ENCODE data around the gene ADM2.

Gene ADM2

DNA sequence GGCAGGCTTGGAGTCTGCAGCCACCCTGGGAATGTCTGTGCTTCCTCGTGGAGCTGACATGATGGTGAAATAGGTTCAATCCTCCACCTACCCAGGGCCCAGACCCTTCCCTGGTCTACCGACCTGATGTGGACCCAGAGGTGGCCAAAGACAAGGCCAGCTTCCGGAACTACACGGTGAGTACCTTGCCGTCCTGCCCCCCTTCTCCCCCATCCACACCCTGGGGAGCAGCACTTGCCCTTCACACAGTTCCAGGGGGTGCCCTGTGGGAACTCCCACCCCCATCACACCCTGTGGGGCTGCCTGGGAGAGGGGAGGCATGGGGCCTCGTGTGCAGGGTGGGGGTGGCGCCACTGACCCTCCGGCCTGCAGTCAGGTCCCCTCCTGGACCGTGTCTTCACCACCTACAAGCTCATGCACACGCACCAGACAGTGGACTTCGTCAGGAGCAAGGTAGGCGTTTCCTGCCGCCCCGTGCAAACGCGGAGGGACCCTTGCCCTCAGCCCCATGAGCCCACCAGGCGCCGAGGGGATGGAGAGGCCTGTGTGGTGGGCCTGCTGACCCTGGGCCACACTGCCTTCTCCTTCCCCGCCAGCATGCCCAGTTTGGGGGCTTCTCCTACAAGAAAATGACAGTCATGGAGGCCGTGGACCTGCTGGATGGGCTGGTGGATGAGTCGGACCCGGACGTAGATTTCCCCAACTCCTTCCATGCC, 6.1 kb downstream of the ADM2 start:
- DNase-seq: no peak

DNA sequence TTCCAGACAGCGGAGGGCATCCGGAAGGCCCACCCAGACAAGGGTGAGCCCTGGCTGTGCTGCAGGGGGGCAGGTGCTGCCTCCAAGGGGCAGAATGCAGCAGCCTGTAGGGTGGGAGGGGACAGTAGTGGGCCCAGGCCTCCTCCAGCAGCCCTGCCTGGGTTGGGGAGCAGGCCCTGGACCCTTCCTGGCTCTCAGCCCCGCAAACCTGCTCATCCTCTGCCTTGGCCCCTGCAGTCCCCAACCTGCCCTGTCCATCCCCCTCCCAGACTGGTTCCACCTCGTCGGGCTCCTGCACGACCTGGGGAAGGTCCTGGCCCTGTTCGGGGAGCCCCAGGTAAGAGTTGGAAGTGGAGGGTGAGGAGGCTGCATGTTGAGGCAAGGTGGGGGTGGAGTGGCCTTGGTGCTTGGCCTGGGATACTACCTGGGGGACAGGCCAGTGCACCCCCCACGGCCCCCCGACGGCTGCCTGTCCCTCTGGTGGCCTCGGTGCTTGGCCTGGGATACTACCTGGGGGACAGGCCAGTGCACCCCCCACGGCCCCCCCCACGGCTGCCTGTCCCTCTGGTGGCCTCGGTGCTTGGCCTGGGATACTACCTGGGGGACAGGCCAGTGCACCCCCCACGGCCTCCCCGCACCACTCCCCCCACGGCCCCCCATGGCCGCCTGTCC, 6.8 kb downstream of the ADM2 start:
- DNase-seq: no peak

DNA sequence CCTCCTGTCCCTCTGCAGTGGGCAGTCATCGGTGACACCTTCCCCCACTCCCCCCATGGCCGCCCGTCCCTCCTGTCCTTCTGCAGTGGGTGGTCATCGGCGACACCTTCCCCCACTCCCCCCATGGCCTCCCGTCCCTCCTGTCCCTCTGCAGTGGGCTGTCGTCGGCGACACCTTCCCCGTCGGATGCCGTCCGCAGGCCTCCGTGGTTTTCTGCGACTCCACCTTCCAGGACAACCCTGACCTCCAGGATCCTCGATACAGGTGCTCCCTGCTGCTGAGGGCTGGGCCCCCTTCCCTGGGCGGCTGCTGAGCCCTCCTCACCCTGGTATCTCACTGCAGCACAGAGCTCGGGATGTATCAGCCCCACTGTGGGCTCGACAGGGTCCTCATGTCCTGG, 7.5 kb downstream of the ADM2 start:
- no peak for DNase-seq

DNA sequence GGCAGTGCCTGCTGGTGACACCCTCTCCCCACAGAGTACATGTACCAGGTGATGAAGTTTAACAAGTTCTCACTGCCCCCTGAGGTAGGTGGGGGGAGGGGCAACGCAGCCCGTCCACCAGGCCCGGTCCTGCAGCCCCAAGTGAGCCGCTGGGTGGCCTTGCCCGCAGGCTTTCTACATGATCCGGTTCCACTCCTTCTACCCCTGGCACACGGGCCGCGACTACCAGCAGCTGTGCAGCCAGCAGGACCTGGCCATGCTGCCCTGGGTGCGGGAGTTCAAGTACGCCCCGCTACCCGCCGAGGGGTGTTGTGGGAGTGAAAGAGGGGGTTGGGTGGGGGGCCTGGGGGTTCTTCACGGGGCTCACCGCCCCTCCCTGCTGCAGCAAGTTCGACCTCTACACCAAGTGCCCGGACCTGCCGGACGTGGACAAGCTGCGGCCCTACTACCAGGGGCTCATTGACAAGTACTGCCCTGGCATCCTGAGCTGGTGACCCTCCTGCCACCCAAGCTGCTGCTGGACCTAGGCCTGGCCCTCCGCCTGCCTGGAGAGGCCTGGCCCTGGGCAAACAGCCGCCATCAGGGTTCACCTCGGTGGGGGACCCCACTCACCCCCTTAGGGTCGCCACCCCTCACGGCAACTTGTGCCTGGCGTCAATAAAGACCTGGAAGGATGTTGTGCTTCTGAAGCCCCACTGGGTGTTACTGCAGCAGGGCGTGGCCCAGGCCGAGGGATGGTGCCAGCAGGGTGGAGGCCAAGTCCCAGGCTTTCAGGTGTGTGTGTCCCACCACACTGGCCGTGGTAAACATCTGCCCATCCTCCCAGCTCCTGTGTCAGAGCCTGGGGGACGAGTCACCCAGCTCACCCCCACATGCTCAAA, 8.3 kb downstream of the ADM2 start:
- DNase-seq: no peak

DNA sequence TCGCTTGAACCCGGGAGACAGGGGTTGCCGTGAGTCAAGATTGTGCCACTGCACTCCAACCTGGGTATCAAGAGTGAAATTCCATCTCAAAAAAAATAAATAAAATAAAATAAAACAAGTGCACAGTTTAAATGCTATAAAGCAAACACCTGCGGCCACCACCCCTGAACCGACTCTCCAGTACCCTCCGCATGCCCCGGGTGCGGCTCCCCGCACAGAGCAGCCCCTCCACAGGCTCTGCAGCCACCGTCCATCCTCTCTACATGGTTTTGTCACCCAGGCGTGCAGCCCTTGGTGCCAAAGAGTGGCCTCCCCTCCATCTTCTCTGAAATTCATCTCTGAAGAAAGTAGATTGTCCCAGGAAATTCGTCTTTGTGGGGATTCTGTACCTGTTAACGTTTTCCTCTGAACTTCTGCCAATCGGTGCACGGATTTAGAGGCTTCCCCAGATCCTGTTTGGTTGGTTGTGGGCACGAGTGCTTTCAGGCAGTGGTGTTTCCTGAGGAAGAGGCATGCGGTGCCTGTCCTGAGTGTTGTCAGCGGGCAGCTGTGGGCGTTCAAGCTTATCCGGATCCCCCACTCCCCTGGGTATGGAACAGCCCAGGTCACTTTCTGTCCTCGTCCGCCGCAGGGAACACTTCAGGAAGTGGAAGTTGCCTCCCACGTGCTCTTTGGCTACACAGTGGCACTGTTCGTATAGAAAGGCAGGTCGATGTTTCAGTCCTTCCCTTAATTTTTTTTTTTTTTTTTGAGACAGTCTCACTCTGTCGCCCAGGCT, 9.4 kb downstream of the ADM2 start:
- DNase-seq: no peak

DNA sequence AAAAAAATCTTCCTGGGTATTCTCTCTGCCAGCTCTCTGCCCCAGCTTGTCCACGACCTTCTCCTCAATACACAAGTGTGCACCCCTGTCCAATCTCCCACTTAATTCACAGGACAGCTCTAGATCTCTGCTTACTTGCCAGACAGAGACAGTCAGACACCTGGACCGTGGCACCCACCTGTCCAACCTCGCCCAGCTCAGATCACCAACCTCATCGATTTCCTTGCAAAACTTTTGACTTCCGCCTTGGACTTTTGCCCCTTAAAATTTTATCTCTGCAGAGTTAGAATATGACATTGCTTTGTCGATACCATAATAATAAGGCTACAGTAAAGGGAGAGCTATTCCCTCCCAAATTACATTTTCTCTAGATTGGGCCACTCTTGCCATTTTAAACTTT, 15.8 kb downstream of the ADM2 start:
- no peak for DNase-seq

DNA sequence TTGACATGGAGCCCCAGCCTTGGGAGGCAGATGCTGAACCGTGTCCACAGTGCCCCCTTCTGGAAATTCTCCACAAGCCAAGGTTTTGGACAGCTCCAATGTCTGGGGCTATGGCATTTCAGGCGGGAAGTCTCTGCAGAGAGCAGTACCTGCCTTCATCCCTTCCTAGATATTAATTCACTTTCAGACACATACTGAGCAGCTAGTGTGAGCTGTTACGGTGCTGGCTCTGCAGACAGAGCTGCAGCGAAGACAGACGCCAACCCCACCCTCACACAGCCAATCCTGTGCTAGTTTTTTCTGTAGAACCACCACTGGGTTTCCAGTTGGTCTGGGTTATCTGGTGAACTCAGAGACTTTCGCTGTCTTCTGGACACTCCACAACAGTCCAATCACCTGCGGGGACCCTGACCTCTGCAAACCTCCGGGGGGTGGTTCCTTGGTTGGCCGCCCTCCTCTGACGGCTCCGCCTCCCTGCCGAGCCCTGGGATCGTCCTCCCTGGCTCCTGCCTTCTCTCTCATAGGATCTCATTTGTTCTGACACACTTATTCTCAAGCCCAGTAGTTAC, 17.1 kb downstream of the ADM2 start:
- peak; percentile 61 for DNase-seq

DNA sequence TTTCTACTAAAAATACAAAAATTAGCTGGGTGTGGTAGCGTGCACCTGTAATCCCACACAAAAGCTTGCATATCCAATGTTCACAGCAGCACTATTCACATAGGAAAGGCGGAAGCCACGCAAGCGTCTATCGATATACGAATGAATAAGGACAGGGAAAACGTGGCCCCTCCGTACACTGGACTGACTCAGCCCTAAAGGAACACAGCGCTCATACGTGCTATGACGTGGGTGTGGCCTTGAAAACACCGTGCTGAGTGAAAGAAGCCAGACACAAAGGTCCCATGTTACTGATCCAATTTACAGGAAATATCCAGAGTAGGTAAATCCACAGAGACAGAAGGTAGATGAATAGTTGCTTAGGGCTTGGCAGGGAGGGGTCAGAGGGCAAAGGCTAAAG, 19.1 kb downstream of the ADM2 start:
- DNase-seq: no peak

DNA sequence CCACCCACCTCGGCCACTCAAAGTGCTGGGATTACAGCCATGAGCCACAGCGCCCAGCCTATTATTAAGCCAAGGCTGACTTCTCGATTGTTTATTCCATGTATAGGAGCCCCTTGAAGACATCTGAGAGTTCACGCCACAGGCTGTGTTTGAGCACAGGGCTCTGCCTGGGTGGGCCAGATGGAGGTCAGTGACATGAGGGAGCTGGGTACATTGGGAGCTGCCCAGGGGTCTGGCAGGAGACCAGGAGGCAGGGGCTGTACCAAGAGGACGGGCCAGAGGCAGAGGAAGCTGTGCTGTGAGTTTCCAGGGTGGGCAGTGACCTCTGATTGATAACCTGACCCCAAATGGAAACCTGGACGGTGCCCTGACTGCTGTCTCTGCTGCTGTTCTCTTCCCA, 20.8 kb downstream of the ADM2 start:
- no peak for DNase-seq

DNA sequence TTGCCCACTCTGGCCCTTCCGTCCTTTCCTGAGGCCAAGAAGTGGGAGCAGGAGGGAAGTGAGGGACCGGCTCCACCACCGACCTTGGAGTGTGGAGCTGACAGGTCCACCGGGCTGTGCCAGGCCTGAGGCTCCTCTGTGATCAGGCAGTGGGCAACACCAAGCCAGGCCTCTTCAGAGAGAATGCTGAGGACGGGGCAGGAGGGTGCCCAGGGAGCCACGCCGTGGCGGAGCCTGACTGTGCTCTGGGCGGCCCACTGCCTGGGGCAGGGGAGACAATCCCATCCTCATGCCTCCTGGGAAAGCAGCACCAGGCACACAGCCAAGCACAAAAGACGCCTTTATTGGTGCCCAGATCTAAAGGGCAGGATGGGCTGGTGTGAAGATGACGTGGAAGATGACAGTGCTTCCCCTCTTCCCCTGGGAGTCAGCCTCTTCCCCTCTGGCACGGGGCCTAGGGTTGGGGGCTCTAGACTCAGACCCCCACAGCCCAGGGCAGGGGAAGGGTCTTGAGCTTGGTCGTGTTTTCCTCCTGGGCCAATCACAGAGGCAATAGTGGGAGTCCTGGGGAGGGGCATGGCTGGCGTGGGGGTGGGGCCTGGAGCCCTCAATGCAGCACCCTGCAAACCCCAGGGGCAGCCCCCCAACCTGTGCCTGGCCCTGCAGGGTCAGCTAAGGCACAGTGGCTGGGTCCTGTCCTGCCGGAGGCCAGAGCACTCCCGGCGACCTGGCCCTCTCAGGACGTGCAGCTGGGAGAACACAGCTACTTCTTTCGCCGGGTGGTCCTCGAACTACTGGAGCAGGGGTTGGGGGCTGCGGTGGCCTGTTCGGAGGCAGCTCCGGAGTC, 21.5 kb downstream of the ADM2 start:
- DNase-seq: no peak

DNA sequence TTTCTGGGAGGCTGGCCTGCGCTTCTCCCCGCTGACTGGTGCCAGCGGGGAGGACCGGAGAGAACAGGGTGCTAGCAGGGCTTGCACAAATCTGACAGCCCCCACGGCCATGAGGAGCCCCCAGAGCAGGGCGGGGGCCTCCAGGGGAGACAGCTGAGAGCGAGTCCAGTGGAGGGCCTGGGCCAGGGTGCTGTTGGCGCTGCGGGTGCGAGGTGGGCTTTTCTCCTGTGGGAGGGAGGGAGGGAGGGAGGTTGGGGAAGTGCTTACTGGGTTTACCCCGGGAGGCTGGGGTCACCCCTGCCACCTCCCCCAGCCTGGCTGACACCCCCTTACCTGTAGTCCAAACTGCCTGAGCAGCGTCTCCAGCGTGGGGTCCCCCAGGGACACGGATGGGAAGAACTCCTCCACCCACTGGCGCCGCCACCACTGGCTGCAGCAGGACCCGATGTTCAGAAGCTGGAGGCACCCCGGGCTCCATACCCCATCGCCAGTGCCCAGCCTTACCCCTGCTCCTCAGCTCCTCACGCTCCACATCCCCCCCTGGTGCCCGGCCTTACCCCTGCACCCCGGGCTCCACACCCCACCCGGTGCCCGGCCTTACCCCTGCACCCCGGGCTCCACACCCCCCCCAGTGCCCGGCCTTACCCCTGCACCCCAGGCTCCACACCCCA, 22.3 kb downstream of the ADM2 start:
- DNase-seq: no peak

DNA sequence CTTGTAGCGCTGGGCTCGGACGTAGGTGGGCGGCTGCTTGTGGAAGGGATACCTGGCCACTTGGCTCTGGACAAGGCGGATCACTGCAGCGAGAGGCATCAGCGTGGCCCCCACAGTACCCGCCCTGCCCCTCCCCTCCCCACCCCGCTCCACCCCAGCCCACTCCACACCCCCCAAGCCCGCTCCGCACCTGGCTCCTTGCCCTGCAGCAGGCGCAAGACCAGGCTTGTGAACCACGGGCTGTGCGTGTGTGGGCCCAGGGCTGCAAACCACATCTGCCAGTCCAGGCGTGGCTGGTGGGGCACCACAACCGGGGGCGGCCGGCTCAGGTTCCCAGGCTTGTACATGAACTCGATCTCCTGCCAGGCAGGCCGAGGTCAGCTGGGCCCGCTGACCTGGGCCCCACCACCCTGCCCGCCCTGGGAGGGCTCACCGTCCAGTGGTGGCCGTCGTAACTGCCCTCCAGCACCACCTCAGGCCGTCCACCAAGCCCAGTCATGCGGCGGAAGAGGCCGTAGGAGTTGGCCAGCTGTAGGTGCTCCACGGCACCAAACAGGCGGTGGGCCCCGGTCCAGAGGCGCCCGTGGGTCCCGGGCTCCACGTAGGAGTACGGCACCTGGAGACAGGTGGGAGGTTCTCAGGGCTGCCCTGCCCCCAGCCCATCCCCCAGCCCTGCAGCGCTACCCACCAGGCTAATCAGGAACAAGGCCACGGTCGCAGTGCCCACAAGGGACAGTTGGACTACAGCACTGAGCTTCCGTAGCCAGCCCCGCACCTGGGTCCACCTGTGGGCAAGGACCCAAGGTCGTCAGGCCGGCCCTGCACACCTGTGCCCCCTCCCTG, 23.2 kb downstream of the ADM2 start:
- no peak for DNase-seq

DNA sequence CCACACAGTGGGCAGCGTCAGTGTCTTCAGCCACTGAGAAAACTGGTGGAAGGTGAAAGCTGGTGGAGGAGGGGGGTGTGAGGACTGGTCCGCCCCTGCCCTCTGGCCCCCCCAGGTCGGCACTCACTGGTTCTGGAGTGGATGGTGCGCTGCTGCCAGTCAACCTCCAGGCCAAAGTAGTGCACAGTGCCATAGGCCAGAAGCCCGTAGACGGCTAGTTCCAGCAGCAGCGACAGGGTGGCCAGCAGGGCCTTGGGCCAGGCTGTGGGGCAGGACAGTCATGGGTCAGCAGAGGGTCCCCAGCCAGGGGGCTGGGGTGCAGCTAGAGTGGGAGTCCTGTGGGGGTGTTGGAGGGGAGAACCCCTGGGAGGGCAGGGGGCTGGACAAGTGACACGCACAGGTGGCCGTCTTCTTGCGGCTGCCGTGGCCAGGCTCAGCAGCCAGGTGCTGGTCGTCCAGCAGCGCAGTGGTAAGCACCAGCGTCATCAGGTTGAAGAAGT, 24.0 kb downstream of the ADM2 start:
- no peak for DNase-seq

DNA sequence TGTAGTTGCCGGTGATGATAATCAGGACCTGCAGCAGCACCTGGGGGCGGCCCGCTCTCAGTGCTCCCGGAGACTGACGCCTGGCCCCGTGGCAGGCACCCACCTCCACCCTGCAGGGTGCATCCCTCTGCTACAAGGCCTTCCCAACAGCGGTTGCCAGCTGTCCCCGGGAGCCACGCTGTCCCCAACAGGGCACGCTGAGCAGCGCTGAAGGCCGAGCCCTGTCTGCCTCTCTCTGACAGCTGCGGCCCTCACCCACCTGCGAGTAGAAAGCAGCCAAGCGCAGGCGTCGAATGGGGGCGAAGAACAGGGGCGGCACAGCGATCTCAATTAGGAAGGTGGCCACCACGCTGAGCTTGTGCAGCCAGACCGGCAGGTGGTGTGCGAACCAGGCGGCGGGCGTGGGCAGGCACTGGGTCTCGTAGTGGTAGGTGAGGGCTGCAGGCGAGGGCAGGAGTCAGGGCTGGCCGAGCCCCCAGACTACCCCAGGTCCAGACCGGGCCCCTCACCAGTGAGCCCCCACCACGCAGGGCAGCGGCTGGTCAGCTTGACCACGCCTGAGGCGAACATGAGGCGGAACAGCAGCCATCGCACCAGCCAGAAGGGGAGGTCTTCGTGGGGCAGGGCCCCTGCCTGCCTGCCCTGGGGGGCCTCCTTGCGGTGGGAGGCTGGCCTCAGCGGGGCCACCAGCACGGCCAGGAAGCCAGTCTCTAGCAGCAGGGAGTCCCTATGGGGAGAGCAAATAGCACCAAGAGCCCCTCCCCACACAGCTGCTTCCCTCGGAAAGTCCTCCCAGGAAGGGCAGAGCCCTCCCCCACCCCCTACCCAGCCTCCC, 24.6 kb downstream of the ADM2 start:
- DNase-seq: no peak

DNA sequence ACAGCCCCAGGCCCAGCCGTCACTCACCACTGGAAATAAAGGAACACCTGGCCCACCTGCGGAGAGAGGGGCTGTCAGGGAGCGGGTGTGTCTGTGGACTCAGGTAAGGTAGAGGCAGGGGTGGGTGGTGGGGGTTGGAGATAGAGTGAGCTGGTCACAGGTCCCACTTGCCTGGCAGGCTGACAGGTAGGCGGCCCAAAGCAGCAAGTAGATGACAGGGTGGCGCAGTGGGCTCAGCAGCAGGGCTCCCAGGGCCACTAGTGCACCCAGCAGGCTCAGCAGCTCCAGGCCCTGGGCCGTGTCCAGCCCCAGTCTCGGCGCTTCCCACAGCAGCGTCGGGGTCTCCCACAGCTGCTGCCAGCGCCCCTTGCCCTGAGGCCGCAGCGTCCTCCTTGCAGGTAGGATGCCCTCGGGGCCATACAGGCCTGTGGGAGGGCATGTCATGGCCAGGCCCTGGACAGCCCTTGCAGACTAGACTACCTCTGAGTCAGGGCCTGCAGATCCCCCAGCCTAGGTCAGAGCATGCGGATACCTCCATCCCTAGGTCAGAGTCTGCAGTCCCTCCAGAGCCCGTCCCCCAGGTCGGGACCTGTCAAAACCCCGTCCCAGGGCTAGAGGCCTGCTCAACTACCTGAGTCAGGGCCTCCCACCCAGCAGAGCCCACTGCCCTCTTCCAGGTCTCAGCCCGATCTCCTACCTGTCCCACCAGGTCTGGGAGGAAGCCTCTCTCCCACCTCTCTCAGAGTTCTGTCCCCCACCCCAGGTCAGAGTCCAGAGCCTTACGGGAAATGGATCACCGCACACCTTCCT, 25.5 kb downstream of the ADM2 start:
- no peak for DNase-seq

DNA sequence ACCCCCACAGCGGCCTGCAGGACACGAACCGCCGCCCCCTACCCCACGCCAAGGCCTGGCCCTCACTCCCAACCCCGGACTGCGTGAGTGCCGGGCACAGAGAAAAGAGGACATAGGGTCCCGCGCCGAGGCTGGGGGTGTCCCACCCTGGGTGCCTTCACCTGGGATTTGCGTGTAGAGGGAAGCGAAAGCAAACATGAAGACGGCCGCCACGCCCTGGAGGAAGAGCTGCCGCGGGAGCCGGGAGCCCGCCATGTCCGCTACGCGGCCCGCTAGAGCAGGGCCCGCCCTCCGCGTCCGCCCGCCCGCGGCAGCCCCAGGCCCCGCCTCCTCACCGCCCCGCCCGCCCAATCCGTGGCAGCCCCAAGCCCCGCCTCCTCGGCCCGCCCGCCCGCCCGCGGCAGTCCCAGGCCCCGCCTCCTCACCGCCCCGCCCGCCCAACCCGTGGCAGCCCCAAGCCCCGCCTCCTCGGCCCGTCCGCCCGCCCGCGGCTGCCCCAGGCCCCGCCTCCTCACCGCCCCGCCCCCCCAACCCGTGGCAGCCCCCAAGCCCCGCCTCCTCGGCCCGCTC, 26.2 kb downstream of the ADM2 start, which contains the start of gene LMF2:
LMF2 (minus strand) TSS at position 282 of the 570 bp plus-strand sequence; CDS start at position 255, 27 bp downstream.
- DNase-seq: no peak

Data from NCI-H1436 (cell line).